ENCODE measurements around the gene RBMS3. TPM values are rescaled to one million over a fixed set of nuclear protein-coding genes. Genes with fewer than 3 reads are reported as not detected.

The RBMS3 gene
- total RNA-seq, 5 donors from 2014 or later (not counting 1 experiment from before 2014, with no cell fraction given): 0.62 to 2.9 (median 1.4) TPM

DNA sequence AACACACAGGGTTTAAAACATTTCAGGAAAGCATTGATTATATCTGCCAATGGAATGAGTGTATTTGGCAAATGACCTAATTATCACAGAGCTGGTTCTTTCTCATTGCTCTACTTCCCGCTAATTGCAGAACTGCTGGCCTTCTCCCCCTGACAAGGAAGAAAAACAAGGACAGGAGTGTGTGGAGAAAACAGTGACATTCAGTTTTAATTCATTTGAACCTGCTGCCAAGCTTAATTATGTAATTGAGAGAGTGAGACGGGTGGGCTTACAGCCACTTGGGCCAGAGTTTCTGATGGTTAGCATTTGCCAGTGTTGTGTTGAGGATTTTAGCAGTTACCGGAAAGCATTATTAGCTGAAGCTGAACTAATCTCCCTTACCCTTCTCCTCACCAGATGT lies 301.4 kb downstream of the RBMS3 start:
- H3K4me1 ChIP-seq (ENCODE audit: control insufficient read depth in 1 of 2, extremely low read depth in 1 of 2, insufficient read depth in 2 of 2, low read length in 2 of 2): no peaks in the 10 kb centered on the region
- Mint-ChIP-seq H3K4me1 (no peaks in the 10 kb centered on the region), H3K4me3 (no peak overlapping the region), H3K36me3 (no peaks in the 10 kb centered on the region), H3K27me3 (no peaks in the 10 kb centered on the region), H3K27ac (no peak overlapping the region), H3K9me3 (peaks cover 0 to 6% (median 0%) of the 10 kb centered on the region in 3 donors)
- no peaks in the 10 kb centered on the region for H3K27me3 ChIP-seq (replicated peaks in 1 of 2; ENCODE audit: control insufficient read depth in 2 of 2, extremely low read depth in 1 of 2, insufficient read depth in 2 of 2, low read length in 1 of 2)
- H3K36me3 ChIP-seq (ENCODE audit: control insufficient read depth in 2 of 2, extremely low read depth in 1 of 2, insufficient read depth in 1 of 2, low read length in 1 of 2): no peaks in the 10 kb centered on the region
- no peak for ATAC-seq (replicated peaks in 1 of 4)
- H3K9me3 ChIP-seq: no peaks in the 10 kb centered on the region
- ChIA-PET CTCF (no interaction called here), POLR2A (no interaction called here)
- H3K4me3 ChIP-seq (ENCODE audit: control insufficient read depth in 1 of 2, extremely low read depth in 1 of 2, low read length in 1 of 2): no peak overlapping the region
- 100% methylated on average over 1 of the region's 3 CpGs for WGBS (ENCODE audit: insufficient coverage)
- H3K27ac ChIP-seq (ENCODE audit: low read length): no peak overlapping the region
- DNase-seq: no peak

DNA sequence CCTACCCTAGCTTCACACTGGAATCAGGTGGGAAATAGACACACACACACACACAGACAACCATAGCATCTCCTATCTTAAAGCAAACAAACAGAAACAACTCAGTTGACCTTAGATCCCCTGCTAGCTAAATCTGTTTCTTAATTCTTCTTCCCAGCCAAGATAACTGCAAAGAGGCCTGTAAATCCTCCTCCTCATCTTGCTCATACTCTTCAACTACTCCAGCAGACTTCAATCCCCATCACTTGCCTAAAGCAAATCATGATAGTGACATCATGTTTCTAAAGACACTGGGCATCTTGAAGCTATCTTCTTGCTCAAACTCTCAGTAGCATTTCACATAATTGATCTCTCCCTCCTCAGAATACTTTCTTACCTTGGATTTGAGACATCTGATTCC lies 303.0 kb downstream of the RBMS3 start:
- CTCF ChIA-PET: no interaction called here
- Histone ChIP-seq H3K27me3 (replicated peaks in 1 of 2; ENCODE audit: control insufficient read depth in 2 of 2, extremely low read depth in 1 of 2, insufficient read depth in 2 of 2, low read length in 1 of 2) (no peaks in the 10 kb centered on the region), H3K27ac (ENCODE audit: low read length) (no peak overlapping the region), H3K36me3 (ENCODE audit: control insufficient read depth in 2 of 2, extremely low read depth in 1 of 2, insufficient read depth in 1 of 2, low read length in 1 of 2) (no peaks in the 10 kb centered on the region), H3K4me3 (ENCODE audit: control insufficient read depth in 1 of 2, extremely low read depth in 1 of 2, low read length in 1 of 2) (no peak overlapping the region), H3K4me1 (ENCODE audit: control insufficient read depth in 1 of 2, extremely low read depth in 1 of 2, insufficient read depth in 2 of 2, low read length in 2 of 2) (no peaks in the 10 kb centered on the region), H3K9me3 (no peaks in the 10 kb centered on the region)
- POLR2A ChIA-PET: no interaction called here
- H3K4me3 Mint-ChIP-seq: no peak overlapping the region
- no peak overlapping the region for H3K27ac Mint-ChIP-seq
- DNase-seq (no peak), ATAC-seq (replicated peaks in 1 of 4) (no peak)
- no peaks in the 10 kb centered on the region for H3K36me3 Mint-ChIP-seq
- H3K4me1 Mint-ChIP-seq: no peaks in the 10 kb centered on the region
- H3K27me3 Mint-ChIP-seq: no peaks in the 10 kb centered on the region
- peaks cover 0 to 3% (median 0%) of the 10 kb centered on the region in 3 donors for H3K9me3 Mint-ChIP-seq

DNA sequence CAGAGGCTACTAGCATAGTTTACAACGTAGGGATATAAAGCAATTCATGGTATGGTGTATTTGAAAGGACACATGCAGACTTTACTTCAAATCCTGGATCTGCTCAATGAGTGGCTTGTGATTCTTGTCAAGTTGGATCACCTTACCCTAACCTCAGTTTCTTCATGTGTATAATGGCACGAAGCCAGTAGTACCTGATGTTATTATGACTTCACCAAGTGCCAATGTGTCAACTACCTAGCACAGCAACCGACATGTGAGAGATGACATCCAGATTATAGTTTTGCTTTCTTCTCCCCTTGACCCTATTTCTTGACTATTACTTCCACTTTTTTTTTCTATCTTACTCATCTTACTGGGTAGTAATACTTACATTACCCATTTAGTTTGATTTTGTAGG lies 304.5 kb downstream of the RBMS3 start:
- no peaks in the 10 kb centered on the region for H3K9me3 ChIP-seq
- Mint-ChIP-seq H3K27me3 (no peaks in the 10 kb centered on the region), H3K36me3 (no peaks in the 10 kb centered on the region), H3K4me3 (no peak overlapping the region), H3K27ac (no peak overlapping the region), H3K4me1 (no peaks in the 10 kb centered on the region), H3K9me3 (no peaks in the 10 kb centered on the region)
- H3K36me3 ChIP-seq (ENCODE audit: control insufficient read depth in 2 of 2, extremely low read depth in 1 of 2, insufficient read depth in 1 of 2, low read length in 1 of 2): no peaks in the 10 kb centered on the region
- no peaks in the 10 kb centered on the region for H3K27me3 ChIP-seq (replicated peaks in 1 of 2; ENCODE audit: control insufficient read depth in 2 of 2, extremely low read depth in 1 of 2, insufficient read depth in 2 of 2, low read length in 1 of 2)
- ChIA-PET CTCF (no interaction called here), POLR2A (no interaction called here)
- WGBS (ENCODE audit: insufficient coverage): 88% methylated on average over 1 of the region's 3 CpGs
- H3K4me1 ChIP-seq (ENCODE audit: control insufficient read depth in 1 of 2, extremely low read depth in 1 of 2, insufficient read depth in 2 of 2, low read length in 2 of 2): no peaks in the 10 kb centered on the region
- H3K27ac ChIP-seq (ENCODE audit: low read length): no peak overlapping the region
- ATAC-seq (replicated peaks in 1 of 4) (no peak), DNase-seq (no peak)
- no peak overlapping the region for H3K4me3 ChIP-seq (ENCODE audit: control insufficient read depth in 1 of 2, extremely low read depth in 1 of 2, low read length in 1 of 2)

DNA sequence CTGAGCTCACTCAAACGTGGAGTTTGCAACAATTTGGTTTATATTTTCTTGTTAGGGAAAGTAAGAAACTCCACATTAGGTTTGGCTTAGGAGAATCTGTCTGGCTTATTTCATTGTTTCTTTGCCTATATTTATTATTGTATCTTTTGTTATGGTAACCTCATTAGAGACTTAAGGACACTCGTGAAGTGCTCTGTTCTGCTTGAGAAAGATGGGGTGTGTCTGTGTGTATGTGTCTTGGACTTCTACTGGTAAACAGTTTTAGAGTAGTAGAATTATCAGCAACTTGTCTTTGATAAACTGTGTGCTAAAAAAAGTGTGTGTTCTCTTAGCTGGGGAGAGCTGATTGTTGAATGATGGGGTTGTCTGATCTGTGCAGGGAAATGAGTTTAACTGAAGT lies 306.5 kb downstream of the RBMS3 start:
- Mint-ChIP-seq H3K27me3 (no peaks in the 10 kb centered on the region), H3K36me3 (no peaks in the 10 kb centered on the region), H3K4me1 (no peaks in the 10 kb centered on the region), H3K27ac (no peak overlapping the region), H3K9me3 (no peaks in the 10 kb centered on the region), H3K4me3 (no peak overlapping the region)
- no peaks in the 10 kb centered on the region for H3K4me1 ChIP-seq (ENCODE audit: control insufficient read depth in 1 of 2, extremely low read depth in 1 of 2, insufficient read depth in 2 of 2, low read length in 2 of 2)
- no peak for ATAC-seq (replicated peaks in 1 of 4)
- no CpG with 5 or more reads among the region's 2 CpGs for WGBS (ENCODE audit: insufficient coverage)
- H3K27ac ChIP-seq (ENCODE audit: low read length): no peak overlapping the region
- POLR2A ChIA-PET: no interaction called here
- H3K4me3 ChIP-seq (ENCODE audit: control insufficient read depth in 1 of 2, extremely low read depth in 1 of 2, low read length in 1 of 2): no peak overlapping the region
- H3K36me3 ChIP-seq (ENCODE audit: control insufficient read depth in 2 of 2, extremely low read depth in 1 of 2, insufficient read depth in 1 of 2, low read length in 1 of 2): no peaks in the 10 kb centered on the region
- CTCF ChIA-PET: no interaction called here
- DNase-seq: no peak
- H3K27me3 ChIP-seq (replicated peaks in 1 of 2; ENCODE audit: control insufficient read depth in 2 of 2, extremely low read depth in 1 of 2, insufficient read depth in 2 of 2, low read length in 1 of 2): no peaks in the 10 kb centered on the region
- H3K9me3 ChIP-seq: no peaks in the 10 kb centered on the region

DNA sequence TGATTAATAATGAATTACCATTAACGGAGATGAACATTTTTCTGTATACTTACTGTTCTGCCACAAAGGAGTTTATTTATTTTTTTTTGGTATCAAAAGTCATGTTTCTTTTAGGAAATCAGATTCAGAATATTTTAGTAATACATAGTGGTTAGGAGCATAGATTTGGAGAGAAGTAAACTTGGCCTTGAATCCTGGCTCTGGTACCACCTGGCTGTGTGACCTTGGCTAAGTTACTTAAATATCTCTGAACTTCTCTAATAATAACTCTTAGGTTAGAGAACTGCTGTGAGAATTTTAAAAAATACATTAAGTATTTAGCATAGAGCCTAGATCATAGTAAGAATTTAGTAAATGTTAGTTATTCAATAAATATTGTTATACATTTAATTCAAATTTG lies 309.1 kb downstream of the RBMS3 start:
- no peaks in the 10 kb centered on the region for H3K4me1 Mint-ChIP-seq
- WGBS (ENCODE audit: insufficient coverage): no CpG with 5 or more reads among the region's 1 CpG
- DNase-seq: no peak

DNA sequence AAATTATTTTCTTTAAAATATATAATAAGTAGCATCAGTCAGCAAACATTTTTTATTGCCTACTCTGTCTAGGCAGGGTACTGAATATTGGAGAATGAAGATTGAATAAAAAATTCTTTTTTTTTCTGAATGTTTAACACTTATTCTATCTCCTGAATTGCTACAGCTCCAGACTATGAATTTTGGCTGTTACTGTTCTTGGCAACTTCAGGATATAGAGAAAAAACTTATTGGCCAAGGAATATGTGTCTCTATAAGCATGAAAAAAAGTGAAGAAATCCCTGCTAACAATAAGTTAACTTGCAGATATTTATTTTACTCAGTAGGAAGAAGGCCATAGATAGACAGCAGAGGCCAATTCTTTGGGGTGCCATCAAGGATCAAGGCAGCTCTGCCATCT lies 309.6 kb downstream of the RBMS3 start:
- H3K4me1 ChIP-seq (ENCODE audit: control insufficient read depth in 1 of 2, extremely low read depth in 1 of 2, insufficient read depth in 2 of 2, low read length in 2 of 2): no peaks in the 10 kb centered on the region
- H3K9me3 ChIP-seq: no peaks in the 10 kb centered on the region
- H3K36me3 Mint-ChIP-seq: no peaks in the 10 kb centered on the region
- H3K27me3 ChIP-seq (replicated peaks in 1 of 2; ENCODE audit: control insufficient read depth in 2 of 2, extremely low read depth in 1 of 2, insufficient read depth in 2 of 2, low read length in 1 of 2): no peaks in the 10 kb centered on the region
- DNase-seq (no peak), ATAC-seq (replicated peaks in 1 of 4) (no peak)
- no peaks in the 10 kb centered on the region for H3K4me1 Mint-ChIP-seq
- no peak overlapping the region for H3K4me3 Mint-ChIP-seq
- H3K27ac ChIP-seq (ENCODE audit: low read length): no peak overlapping the region
- H3K27me3 Mint-ChIP-seq: no peaks in the 10 kb centered on the region
- POLR2A ChIA-PET: no interaction called here
- CTCF ChIA-PET: no interaction called here
- no peaks in the 10 kb centered on the region for H3K9me3 Mint-ChIP-seq
- H3K27ac Mint-ChIP-seq: no peak overlapping the region
- no peak overlapping the region for H3K4me3 ChIP-seq (ENCODE audit: control insufficient read depth in 1 of 2, extremely low read depth in 1 of 2, low read length in 1 of 2)
- H3K36me3 ChIP-seq (ENCODE audit: control insufficient read depth in 2 of 2, extremely low read depth in 1 of 2, insufficient read depth in 1 of 2, low read length in 1 of 2): no peaks in the 10 kb centered on the region

More for the DNA sequence above, 309.1 kb downstream of the RBMS3 start:
- ChIA-PET POLR2A (no interaction called here), CTCF (no interaction called here)
- Mint-ChIP-seq H3K36me3 (no peaks in the 10 kb centered on the region), H3K4me3 (no peak overlapping the region), H3K9me3 (no peaks in the 10 kb centered on the region), H3K27me3 (no peaks in the 10 kb centered on the region), H3K27ac (no peak overlapping the region)
- Histone ChIP-seq H3K27ac (ENCODE audit: low read length) (no peak overlapping the region), H3K9me3 (no peaks in the 10 kb centered on the region), H3K36me3 (ENCODE audit: control insufficient read depth in 2 of 2, extremely low read depth in 1 of 2, insufficient read depth in 1 of 2, low read length in 1 of 2) (no peaks in the 10 kb centered on the region), H3K27me3 (replicated peaks in 1 of 2; ENCODE audit: control insufficient read depth in 2 of 2, extremely low read depth in 1 of 2, insufficient read depth in 2 of 2, low read length in 1 of 2) (no peaks in the 10 kb centered on the region), H3K4me3 (ENCODE audit: control insufficient read depth in 1 of 2, extremely low read depth in 1 of 2, low read length in 1 of 2) (no peak overlapping the region), H3K4me1 (ENCODE audit: control insufficient read depth in 1 of 2, extremely low read depth in 1 of 2, insufficient read depth in 2 of 2, low read length in 2 of 2) (no peaks in the 10 kb centered on the region)
- ATAC-seq (replicated peaks in 1 of 4): no peak

DNA sequence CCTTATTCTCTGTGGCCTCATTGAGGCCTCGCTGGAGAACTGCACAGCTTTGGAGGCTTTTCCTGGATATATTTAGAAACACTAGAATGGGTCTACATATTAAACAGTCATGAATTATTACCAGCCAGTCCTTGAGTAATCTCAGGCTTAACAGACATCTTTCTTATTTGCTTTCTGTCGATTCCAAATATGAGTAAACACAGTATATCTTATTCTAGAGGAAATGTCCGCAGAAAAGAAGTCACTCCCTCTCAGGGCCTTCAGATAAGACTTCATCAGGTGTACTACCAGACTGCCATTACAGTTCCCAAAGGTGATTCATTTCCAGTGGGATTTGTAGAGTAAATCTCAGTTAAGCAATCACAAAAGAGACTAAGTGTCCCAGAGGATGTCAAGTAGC lies 310.7 kb downstream of the RBMS3 start:
- Mint-ChIP-seq H3K27me3 (no peaks in the 10 kb centered on the region), H3K27ac (no peak overlapping the region), H3K36me3 (no peaks in the 10 kb centered on the region), H3K9me3 (no peaks in the 10 kb centered on the region), H3K4me1 (no peaks in the 10 kb centered on the region), H3K4me3 (no peak overlapping the region)
- Histone ChIP-seq H3K9me3 (no peaks in the 10 kb centered on the region), H3K36me3 (ENCODE audit: control insufficient read depth in 2 of 2, extremely low read depth in 1 of 2, insufficient read depth in 1 of 2, low read length in 1 of 2) (no peaks in the 10 kb centered on the region), H3K4me3 (ENCODE audit: control insufficient read depth in 1 of 2, extremely low read depth in 1 of 2, low read length in 1 of 2) (no peak overlapping the region), H3K27ac (ENCODE audit: low read length) (no peak overlapping the region), H3K27me3 (replicated peaks in 1 of 2; ENCODE audit: control insufficient read depth in 2 of 2, extremely low read depth in 1 of 2, insufficient read depth in 2 of 2, low read length in 1 of 2) (no peaks in the 10 kb centered on the region), H3K4me1 (ENCODE audit: control insufficient read depth in 1 of 2, extremely low read depth in 1 of 2, insufficient read depth in 2 of 2, low read length in 2 of 2) (no peaks in the 10 kb centered on the region)
- DNase-seq (no peak), ATAC-seq (replicated peaks in 1 of 4) (no peak)
- POLR2A ChIA-PET: no interaction called here
- WGBS (ENCODE audit: insufficient coverage): no CpG with 5 or more reads among the region's 3 CpGs
- CTCF ChIA-PET: no interaction called here

All from T-cell (primary cell).